ENCODE measurements around the gene DOLPP1. TPM values are rescaled to one million over a fixed set of nuclear protein-coding genes. Genes with fewer than 3 reads are reported as not detected.

DOLPP1 gene
- total RNA-seq, 4 donors from 2014 or later: 9.7 to 23.0 (median 19.3) TPM

- peaks cover 15 to 45% (median 18%) of the 10 kb centered on the region in 3 donors for H3K4me1 ChIP-seq
- H3K27ac ChIP-seq: peak within 1 kb of the TSS; percentile 82 to 96 (median 90)
- H3K27me3 ChIP-seq: no peaks in the 10 kb centered on the region
- intact Hi-C loops (cut with DNase I): no loop called here
- H3K4me3 ChIP-seq: peak within 1 kb of the TSS; percentile 76 to 98 (median 90)
- H3K9me3 ChIP-seq: no peaks in the 10 kb centered on the region
- DNase-seq: peak; percentile 97
- H3K36me3 ChIP-seq: peaks cover 0 to 18% (median 0%) of the 10 kb centered on the region in 3 donors
- TF ChIP-seq CTCF (IDR thresholded peaks at IDR 0.05) (peak in 2 of 6 experiments; percentile 24 to 42), POLR2A (IDR thresholded peaks at IDR 0.05) (peak in 3 of 4 donors; percentile 84 to 95 (median 93))
- WGBS, 2 donors: 0 to 1% methylated on average over 6 to 22 of the region's 49 CpGs
These were observed 44.5 kb upstream of the DOLPP1 start, which contains the start of gene MIGA2 for GRCh38 chr9:129036241-129036922. Gene MIGA2, plus strand, starts transcription at chr9:129036626. Its CDS starts 3,969 bp downstream, at chr9:129040595.

DNA sequence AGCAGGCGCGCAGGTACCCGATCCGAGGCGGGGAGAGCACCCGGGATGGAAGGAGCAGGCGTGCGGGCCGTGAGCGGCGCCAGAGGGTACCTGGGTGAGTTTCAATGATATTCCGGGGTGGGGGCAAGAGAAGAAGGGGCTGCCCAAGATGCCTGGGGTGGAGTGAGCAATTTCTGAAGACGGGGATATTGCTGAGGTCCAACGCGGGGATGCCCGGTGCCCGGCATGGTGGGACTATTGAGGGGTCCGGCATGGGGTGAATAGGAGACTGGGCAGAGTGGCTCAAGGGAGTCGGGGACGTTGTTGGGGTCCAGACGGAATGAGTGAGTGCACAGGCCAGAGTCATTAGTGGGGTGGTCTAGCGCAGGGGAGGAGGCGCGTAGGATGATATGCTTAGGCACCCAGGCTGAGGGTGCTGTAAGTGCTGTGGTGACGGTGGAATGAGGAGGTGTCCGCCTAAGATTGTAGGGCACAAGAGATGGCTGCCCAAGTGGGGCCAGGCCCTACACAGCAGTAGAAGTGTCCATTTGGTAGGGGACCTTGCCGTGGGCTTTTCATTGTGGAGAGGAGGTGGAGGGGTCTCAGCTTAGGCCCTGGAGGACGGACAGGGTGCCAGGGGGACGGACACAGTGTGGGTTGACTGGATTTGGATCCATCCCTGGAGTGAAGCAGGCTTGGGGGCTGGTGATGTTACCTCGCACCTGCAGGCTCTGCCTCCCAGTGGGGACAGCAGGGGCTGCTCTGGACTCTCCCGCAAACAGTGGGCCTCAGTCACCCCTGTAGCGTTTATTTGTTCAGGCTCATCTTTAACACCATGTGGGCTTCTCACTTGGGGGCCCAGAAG lies 43.8 kb upstream of the DOLPP1 start:
- WGBS, 2 donors: 7% methylated on average over 24 to 26 of the region's 32 CpGs
- Histone ChIP-seq H3K9me3 (no peaks in the 10 kb centered on the region), H3K27me3 (no peaks in the 10 kb centered on the region), H3K27ac (peak overlapping the region; percentile 82 to 96 (median 90)), H3K4me1 (peaks cover 15 to 45% (median 18%) of the 10 kb centered on the region in 3 donors), H3K4me3 (peak overlapping the region; percentile 76 to 98 (median 90)), H3K36me3 (peaks cover 3 to 26% (median 6%) of the 10 kb centered on the region in 3 donors)
- TF ChIP-seq POLR2A (IDR thresholded peaks at IDR 0.05): no peak
- no peak for TF ChIP-seq CTCF (IDR thresholded peaks at IDR 0.05)
- intact Hi-C loops (cut with DNase I): no loop called here
- no peak for DNase-seq

DNA sequence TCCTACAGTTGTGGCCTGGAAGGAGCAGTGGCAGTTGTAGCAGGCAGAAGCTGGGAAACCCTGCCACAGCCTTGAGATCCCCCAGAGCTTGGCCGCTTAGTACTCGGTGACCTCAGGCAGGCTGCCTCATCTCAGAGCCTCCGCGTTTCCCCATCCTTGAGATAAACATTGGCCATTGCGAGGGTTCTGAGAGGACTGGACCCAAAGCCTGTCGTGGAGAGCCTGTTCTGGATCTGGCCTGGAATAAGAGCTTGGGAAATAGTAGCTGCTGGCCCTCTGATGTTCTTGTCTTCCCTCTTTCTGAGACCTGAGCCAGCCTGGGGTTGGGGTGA lies 43.2 kb upstream of the DOLPP1 start:
- Histone ChIP-seq H3K36me3 (peaks cover 9 to 32% (median 11%) of the 10 kb centered on the region in 3 donors), H3K27me3 (no peaks in the 10 kb centered on the region), H3K4me3 (peak overlapping the region; percentile 76 to 98 (median 90)), H3K27ac (peak overlapping the region; percentile 82 to 96 (median 90)), H3K9me3 (no peaks in the 10 kb centered on the region), H3K4me1 (peaks cover 15 to 45% (median 18%) of the 10 kb centered on the region in 3 donors)
- 27% methylated on average over 2 of the region's 6 CpGs; no CpG with 5 or more reads in 1 of the 2 donors for WGBS, 2 donors
- DNase-seq: no peak
- intact Hi-C loops (cut with DNase I): no loop called here
- TF ChIP-seq POLR2A (IDR thresholded peaks at IDR 0.05) (no peak), CTCF (IDR thresholded peaks at IDR 0.05) (no peak)

DNA sequence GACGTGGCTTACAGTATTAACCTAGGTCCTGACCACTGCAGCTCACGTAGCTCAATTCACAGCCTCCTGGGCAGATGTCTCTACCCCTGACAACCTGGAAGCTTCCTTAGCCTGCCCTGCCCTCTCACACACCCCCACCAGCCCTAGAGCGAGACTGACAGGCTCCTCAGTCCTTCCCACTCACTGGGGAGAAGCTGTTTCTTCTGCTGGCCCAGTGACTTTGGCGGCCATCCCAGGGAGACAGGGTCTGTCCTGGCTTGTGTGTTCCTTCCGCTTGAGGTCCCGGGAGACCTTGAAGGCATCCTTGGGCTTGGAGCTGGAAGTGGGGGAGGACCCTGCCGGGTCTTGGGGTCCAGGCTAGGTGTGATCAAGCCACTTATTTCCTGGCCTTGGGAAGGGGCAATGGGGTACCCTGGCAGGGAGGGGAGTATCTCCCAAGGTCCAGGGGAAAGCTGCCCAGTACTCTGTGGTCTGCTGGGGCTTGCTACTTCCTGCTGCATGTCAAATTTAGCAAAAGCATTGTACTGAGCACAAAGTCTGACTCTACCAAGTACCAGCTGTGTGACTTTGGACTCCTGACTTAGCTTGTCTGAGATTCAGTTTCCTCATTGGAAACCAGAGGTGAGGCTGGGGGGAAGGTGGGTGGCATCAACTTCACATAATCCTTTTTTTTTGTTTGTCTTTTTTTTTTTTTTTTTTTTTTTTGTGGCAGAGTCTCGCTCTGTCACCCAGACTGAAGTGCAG lies 42.6 kb upstream of the DOLPP1 start:
- Histone ChIP-seq H3K27ac (peak overlapping the region; percentile 82 to 96 (median 90)), H3K4me1 (peaks cover 15 to 45% (median 18%) of the 10 kb centered on the region in 3 donors), H3K4me3 (peak overlapping the region; percentile 76 to 98 (median 90)), H3K36me3 (peaks cover 11 to 37% (median 12%) of the 10 kb centered on the region in 3 donors), H3K9me3 (no peaks in the 10 kb centered on the region), H3K27me3 (no peaks in the 10 kb centered on the region)
- TF ChIP-seq POLR2A (IDR thresholded peaks at IDR 0.05): no peak
- no peak for TF ChIP-seq CTCF (IDR thresholded peaks at IDR 0.05)
- WGBS, 2 donors: 38 to 86% methylated on average over 1 to 7 of the region's 8 CpGs
- DNase-seq: no peak
- intact Hi-C loops (cut with DNase I): no loop called here

All from esophagus squamous epithelium (tissue), 5 donors.